Suprapubic skin (tissue), 4 donors: ENCODE results near the gene CALD1.

Experiments used
- CTCF ChIP-seq, 2 donors: fragments of 200-600 bp in 1 of 2; fragments of 450-650 bp in 1 of 2; sonication (generic) in 1 of 2; IDR thresholded peaks; one replicate each; pipeline ENCODE4 v1.5.1; 2016 to 2019; ENCODE audit warnings: antibody characterized with exemption in 2 of 2, mild to moderate bottlenecking in 1 of 2, moderate library complexity in 1 of 2
- POLR2A ChIP-seq, 2 donors: fragments of 450-650 bp; IDR thresholded peaks; one replicate each; pipeline ENCODE4 v1.6.1; 2017; ENCODE audit warnings: antibody characterized with exemption in 2 of 2, mild to moderate bottlenecking in 2 of 2, moderate library complexity in 2 of 2
- POLR2AphosphoS5 ChIP-seq, 3 donors: sonication (generic); formaldehyde crosslinking; IDR thresholded peaks; one replicate each; pipeline ENCODE4 v1.6.1; 2017; ENCODE audit warnings: antibody characterized with exemption in 3 of 3

- TF ChIP-seq CTCF (IDR thresholded peaks at IDR 0.05): no peak
- TF ChIP-seq POLR2AphosphoS5 (IDR thresholded peaks at IDR 0.05): no peak
- TF ChIP-seq POLR2A (IDR thresholded peaks at IDR 0.05): no peak
Observed at GRCh38 chr7:134783294-134784069, 4.0 kb downstream of the CALD1 start.
